Activated T-cell treated with anti-CD3 and anti-CD28 coated beads, Interleukin-2, amount 50 U/mL, for 48 hours (primary cell): ENCODE results near the gene AP3D1.

Experiments
- DNase-seq, 2 experiments: peaks; one replicate each; pipeline ENCODE4 v3.0.0-alpha.2; 2020

The AP3D1 gene

GRCh38 chr19:2126879-2127518 lies 24.4 kb downstream of the AP3D1 start:
- no peak for DNase-seq

DNA sequence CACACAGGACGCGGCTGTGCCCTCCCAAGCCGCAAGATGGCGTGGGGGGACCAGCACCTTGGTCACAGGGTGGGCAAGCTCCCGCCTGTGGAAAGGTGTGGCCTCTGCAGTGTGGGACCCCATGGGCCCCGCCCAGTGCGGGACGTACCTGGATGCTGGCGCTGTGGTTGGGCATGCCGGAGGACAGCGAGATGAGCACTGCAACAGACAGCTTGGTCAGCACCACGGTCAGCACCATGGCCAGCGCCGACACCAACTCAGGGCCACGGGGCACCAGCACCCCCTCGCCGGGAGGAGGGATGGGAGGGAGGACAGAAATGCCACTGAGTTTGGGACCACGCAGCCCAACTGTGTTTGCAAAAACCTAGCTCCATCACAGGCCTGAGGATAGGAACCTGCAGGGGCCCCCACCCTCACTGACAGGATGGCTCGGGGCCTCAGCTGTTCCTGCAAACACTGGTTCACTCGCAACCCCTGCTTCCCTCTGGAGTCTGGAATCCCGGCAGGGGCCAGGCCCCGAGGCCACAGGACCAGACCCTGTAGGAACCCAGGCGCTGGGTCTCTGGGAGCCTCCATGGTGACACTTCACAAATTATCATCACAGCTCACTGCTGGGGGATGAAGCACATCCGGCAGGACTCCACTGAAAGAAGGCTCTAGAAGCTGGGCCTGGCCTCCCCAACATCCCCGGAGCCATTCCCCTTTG lies 27.5 kb downstream of the AP3D1 start:
- no peak for DNase-seq

- DNase-seq: no peak
Observed at GRCh38 chr19:2122982-2123381, 28.4 kb downstream of the AP3D1 start.

GRCh38 chr19:2122251-2122650 lies 29.1 kb downstream of the AP3D1 start:
- DNase-seq: no peak

DNA sequence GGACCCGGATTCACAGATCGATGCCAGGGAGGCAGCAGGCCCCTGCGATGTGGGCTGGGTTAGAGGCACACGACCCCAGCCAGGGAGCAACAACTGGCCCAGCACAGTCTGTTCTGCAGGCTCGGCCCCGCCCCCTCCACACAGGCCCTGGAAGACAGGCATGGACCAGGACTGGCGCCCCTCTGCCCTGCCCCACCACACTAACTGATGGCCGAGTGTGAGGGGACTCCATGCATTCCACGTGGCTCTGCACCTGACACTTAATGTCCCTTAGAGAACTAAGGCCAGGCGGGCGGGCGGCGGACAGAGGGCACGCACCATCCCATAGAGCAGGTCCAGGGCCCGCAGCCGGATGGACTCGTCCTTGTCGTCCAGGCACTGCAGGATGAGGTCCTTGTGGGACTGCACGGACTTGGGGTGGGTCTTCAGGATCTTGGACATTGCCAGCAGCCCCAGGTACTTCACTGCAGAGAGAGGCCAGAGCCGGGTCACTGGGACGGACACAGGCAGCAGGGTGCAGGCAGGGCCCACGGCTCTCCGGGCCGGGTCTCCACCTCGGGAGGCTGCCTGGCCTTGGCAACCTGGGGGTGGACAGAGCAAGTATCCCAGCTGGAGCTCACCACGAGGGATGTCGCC lies 29.8 kb downstream of the AP3D1 start:
- DNase-seq: no peak

DNA sequence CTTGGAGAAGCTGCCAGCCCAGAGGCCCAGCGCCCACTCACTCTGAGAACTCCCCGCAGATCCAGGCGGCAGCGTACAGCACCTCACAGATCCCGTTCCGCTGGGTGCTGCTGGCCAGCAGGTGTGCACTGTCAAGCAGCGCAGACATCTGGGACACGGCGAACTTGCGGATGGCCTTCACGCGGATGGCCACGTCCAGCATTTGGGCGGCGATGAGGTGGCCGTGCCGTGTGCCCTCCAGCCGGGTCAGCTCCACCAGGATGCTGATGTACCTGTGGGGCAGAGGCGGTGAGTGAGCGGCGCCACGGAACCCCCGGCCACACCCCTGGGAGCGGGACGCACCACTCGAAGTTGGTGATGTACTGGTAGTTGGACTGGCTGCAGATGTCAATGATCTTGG lies 30.5 kb downstream of the AP3D1 start:
- DNase-seq: no peak

- DNase-seq: no peak
Observed at GRCh38 chr19:2119921-2120785, 31.2 kb downstream of the AP3D1 start.

DNA sequence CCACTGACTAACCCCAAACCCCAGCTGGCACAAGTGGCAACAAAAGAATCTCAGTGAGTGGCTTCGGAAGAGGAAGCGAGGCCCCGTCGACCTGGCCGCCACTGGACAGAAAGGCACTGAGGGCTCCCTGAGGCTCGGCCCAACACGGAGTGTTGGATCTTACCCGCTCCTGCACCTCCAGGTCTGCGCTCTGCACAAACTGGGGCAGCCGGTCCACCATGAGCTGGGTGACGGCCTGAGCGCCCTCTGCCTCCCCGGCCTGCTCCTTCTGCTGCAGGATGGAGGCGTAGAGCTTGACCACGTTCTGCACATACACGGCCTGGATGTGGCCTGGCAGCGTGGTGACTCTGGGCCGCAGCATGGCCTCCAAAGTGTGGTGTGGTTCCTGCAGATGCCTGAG lies 32.9 kb downstream of the AP3D1 start:
- no peak for DNase-seq

DNA sequence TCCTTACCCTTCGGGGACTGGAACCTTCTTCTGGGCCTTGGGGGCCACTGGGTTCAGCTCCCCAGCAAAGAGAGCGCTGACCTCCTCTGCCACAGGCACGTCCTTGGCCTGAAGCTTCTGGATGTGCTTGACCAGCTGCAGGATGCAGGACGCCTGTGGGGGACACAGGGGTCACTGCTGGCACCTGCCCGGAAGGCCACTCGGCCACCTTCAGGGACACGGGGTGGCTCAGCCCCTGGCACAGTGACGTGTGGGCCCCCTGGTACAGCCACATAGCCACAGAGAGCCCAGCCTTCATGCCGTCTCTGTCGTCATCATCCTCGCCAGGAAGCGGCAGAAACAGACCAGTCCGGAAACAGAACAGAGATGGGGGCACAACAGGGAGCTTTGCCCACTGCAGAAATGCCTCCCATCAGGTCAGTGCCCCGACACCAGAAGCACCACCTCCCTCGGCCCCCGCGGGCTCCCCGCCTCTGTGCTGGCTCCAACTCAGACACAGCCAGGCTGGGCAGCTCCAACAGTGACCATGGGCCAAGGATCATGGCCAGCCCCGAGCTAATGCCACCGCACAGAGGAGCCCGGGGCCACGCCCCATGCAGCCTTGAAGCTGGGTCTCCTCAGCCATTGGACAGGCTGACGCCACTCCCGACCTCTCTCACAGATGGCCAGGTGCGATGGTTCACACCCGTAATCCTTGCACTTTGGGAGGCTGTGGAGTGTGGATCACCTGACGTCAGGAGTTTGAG lies 34.0 kb downstream of the AP3D1 start:
- DNase-seq: no peak

GRCh38 chr19:2116507-2116906 lies 34.9 kb downstream of the AP3D1 start:
- DNase-seq: no peak

DNA sequence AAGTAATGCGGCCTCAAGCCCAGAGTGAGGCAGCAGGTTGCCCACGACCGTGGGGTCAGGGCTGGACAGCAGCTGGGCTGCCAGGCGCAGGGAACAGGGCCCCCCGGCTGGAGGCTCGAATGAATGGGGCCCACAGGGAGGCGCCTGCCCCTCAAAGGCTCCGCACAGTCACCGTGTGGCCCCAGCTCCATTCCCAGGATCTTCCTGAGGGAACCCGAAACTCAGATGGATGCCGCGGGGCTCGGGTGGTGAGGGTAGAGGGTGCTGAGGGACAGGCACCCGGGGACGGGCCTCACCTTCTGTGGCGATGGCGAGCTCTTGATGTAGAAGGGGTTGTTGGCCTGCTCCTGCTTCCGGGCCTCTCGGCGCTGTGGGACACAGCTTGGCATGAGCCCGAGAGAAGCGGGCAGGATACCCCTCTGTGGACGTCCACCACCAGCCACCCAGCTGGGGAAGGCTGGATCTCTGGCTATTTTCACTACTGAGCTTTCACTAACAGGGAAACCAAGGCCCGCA lies 35.4 kb downstream of the AP3D1 start:
- no peak for DNase-seq

GRCh38 chr19:2115324-2115723 lies 36.0 kb downstream of the AP3D1 start:
- no peak for DNase-seq

GRCh38 chr19:2114821-2115220 lies 36.5 kb downstream of the AP3D1 start:
- DNase-seq: no peak

GRCh38 chr19:2114218-2114617 lies 37.1 kb downstream of the AP3D1 start:
- no peak for DNase-seq

DNA sequence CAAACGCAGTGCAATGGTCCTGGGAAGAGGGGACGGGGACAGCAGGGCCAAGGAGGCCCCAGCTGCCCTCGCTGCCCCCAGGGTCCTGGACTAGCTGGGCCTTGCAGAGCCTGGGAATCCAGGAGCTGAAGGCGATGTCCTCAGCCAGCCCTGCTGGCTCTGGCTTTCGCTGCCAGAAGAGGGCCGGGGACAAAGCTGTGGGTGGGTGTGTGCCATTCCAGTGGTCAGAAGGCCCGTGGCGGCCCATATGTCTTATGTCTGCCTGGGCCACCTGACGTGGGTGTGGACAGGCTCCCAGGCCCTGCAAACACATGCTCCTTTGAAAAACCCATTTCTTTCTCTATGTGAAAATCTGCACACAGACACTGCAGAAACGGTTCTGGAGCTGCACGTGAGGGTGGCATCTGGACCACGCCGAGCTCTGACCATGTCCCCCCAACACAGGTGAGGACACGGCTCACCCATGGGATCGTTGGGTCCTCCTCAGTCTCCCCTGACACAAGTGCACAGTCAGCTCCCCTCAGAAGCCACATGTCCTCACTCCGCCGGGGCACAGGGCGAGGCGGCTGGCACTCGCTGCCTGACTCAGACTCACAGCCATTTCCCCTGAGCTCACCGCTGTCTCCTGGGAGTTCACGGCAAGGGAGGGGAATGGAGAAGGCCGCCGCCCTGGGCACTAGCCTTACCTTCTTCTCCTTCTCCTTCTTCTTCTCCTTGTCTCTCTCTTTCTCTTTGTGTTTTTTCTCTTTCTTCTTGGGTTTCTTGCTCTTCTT lies 37.7 kb downstream of the AP3D1 start:
- no peak for DNase-seq

DNA sequence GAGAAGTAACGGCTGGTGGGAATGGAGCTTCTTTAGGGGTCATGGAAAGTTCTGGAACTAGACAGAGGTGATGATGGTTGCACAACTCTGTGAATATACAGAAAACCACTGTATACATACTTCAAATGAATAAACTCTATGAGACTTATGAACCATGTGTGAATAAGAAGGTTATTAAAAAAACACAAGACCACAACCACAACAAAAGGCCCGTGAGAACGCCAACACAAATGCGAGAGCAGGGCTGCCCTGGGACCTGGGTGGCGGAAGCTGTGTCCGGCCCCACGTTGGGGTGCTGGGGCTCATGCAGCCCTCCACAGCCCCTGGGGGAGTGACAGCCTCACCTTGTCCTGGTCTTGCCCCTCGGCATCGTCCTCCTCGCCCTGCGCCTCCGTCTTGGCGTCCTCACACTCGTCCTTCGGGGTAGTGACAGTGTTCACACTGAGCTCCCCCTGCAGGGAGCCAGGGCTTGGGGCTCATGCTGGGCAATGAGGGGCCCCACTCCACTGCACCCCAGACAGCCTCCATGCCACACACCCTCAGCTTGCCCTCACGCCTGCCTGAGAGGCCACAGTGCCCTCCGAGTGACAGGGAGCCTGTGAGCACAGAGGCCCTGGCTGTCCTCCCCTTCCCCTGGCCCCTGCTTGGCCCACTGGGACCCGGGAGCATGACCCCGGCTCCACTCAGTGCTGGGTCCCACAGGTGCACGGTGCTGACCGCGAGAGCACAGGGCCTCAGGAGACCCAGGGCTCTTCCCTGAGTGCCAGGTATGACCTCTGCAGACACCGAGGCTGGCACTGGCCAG lies 38.6 kb downstream of the AP3D1 start:
- no peak for DNase-seq

DNA sequence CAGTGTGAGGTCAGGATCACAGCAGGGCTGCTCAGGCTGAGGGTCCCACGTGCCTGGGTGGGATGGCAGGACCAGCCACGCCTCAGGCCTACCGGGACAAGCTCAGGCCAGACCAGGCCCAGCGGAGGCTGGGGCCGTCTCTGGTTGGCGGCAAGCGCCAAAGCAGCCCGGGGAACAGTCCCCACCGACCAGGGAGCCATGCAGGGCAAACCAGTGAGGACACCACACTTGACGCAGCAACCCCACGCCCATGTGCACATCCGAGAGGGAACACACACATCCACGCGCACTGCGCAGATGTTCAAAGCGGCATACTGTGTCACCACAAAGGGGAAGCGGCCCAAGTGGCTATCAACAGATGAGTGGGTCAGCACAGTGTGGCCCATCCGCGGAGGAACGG lies 39.5 kb downstream of the AP3D1 start:
- no peak for DNase-seq

DNA sequence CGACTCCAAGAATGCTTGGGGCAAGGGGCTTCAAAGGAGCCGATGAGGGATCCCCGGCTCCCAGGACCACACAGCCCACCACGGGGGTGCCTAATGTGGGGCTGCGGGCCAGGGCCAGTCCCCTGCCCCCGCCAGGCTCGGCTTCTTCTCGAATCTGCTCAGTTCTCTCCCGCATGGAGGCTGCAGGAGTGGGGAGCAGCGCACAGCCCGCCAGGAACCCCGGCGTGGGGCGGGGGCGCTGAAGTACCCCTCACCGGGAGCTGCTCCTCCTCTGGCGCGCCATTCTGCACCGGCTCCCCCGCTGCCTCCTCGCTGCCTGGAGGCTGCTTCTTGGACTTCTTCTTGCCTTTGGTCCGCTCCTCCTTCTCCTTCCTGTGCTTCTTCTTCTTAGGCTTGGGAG lies 39.9 kb downstream of the AP3D1 start:
- DNase-seq: no peak

- DNase-seq: no peak
Observed at GRCh38 chr19:2110822-2111221, 40.5 kb downstream of the AP3D1 start.

- no peak for DNase-seq
Observed at GRCh38 chr19:2109046-2109864, 42.1 kb downstream of the AP3D1 start.
